IMR-90 (cell line): ENCODE results near the gene FNBP1L. TPM values are rescaled to one million over a fixed set of nuclear protein-coding genes. Genes with fewer than 3 reads are reported as not detected.

Experiments
- ATAC-seq: fragments of 200-7000 bp; cut with Tn5 transposase; 2 replicates; pipeline ENCODE4 v1.9.1; 2020; ENCODE audit warnings: low read depth, mild to moderate bottlenecking, moderate library complexity
- BruUV-seq: library from RNA; stranded (reverse); fragments of 400-500 nt; replicated peaks from 2 replicates; lab custom pipeline; 2021; lab: Mats Ljungman, UMichigan
- CTCF ChIA-PET: fragments of 300-600 bp; formaldehyde crosslinking; extraction: SDS; loops from one replicate; lab custom pipeline; 2021; ENCODE audit warnings: antibody characterized with exemption; lab: Yijun Ruan, JAX
- POLR2A ChIA-PET: fragments of 300-600 bp; sonication (Branson Sonifier 250); formaldehyde crosslinking; loops from one replicate; lab custom pipeline; 2022; ENCODE audit warnings: antibody characterized with exemption; ENCODE audit not compliant: unreplicated experiment; lab: Charles Lee
- DNase-seq: peaks from one replicate; pipeline ENCODE4 v3.0.0; 2013
- H2AFZ ChIP-seq: replicated peaks from 2 replicates; pipeline ENCODE3; 2013; ENCODE audit warnings: low read length, mild to moderate bottlenecking; ENCODE audit not compliant: poor library complexity
- H2AK5ac ChIP-seq: 2 replicates; pipeline ENCODE4 v1.6.1; 2013; ENCODE audit warnings: low read depth, low read length, inconsistent platforms
- H2AK9ac ChIP-seq: replicated peaks from 2 replicates; pipeline ENCODE3; 2013; ENCODE audit warnings: mild to moderate bottlenecking, low read depth, low read length, moderate library complexity; ENCODE audit not compliant: poor library complexity
- H2BK120ac ChIP-seq: 2 replicates; pipeline ENCODE4 v1.6.1; 2013; ENCODE audit warnings: low read depth, low read length, inconsistent platforms
- H2BK15ac ChIP-seq: 3 replicates; pipeline ENCODE4 v1.6.1; 2013; ENCODE audit warnings: low read depth, low read length, inconsistent platforms
- H2BK20ac ChIP-seq: 2 replicates; pipeline ENCODE4 v1.6.1; 2013; ENCODE audit warnings: low read depth, mild to moderate bottlenecking, inconsistent platforms, low read length, moderate library complexity
- H2BK5ac ChIP-seq: 2 replicates; pipeline ENCODE4 v1.6.1; 2013; ENCODE audit warnings: mild to moderate bottlenecking, low read depth, low read length, inconsistent platforms; ENCODE audit not compliant: poor library complexity, severe bottlenecking
- H3K14ac ChIP-seq: replicated peaks from 2 replicates; pipeline ENCODE4 v1.6.1; 2013; ENCODE audit warnings: low read depth, low read length, inconsistent platforms
- H3K18ac ChIP-seq: 2 replicates; pipeline ENCODE4 v1.6.1; 2013; ENCODE audit warnings: low read depth, low read length, control low read depth
- H3K23ac ChIP-seq: 2 replicates; pipeline ENCODE4 v1.6.1; 2013; ENCODE audit warnings: low read depth, low read length, inconsistent platforms
- H3K27ac ChIP-seq: 2 replicates; pipeline ENCODE4 v1.5.1; 2013; ENCODE audit warnings: mild to moderate bottlenecking, control low read depth, low read length; ENCODE audit not compliant: insufficient read depth
- H3K27me3 ChIP-seq: 2 replicates; pipeline ENCODE4 v1.6.1; 2013; ENCODE audit warnings: low read length; ENCODE audit not compliant: control insufficient read depth, insufficient read depth
- H3K36me3 ChIP-seq: 2 replicates; pipeline ENCODE4 v1.6.1; 2013; ENCODE audit warnings: low read length, mixed read lengths; ENCODE audit not compliant: control insufficient read depth, insufficient read depth
- H3K4ac ChIP-seq: 2 replicates; pipeline ENCODE4 v1.6.1; 2013; ENCODE audit warnings: low read depth, low read length, inconsistent platforms
- H3K4me1 ChIP-seq: 2 replicates; pipeline ENCODE4 v1.6.1; 2013; ENCODE audit warnings: low read length, mixed read lengths; ENCODE audit not compliant: control insufficient read depth, insufficient read depth
- H3K4me2 ChIP-seq: 2 replicates; pipeline ENCODE4 v1.6.1; 2013; ENCODE audit warnings: low read depth, mild to moderate bottlenecking, control low read depth, low read length, moderate library complexity
- H3K4me3 ChIP-seq: 2 replicates; pipeline ENCODE4 v1.5.1; 2013; ENCODE audit warnings: low read depth, mild to moderate bottlenecking, control low read depth, low read length, moderate library complexity; ENCODE audit not compliant: insufficient read depth
- H3K56ac ChIP-seq: 2 replicates; pipeline ENCODE4 v1.6.1; 2013; ENCODE audit warnings: low read length, inconsistent platforms; ENCODE audit not compliant: insufficient read depth; ENCODE audit errors: extremely low read depth
- H3K79me1 ChIP-seq, 2 experiments: 2 replicates each; pipeline ENCODE4 v1.6.1; 2013; ENCODE audit warnings: low read length in 2 of 2, inconsistent platforms in 1 of 2, low read depth in 1 of 2
- H3K9ac ChIP-seq: 2 replicates; pipeline ENCODE4 v1.6.1; 2013; ENCODE audit warnings: low read depth, low read length, control low read depth
- H3K9me1 ChIP-seq: 2 replicates; pipeline ENCODE4 v1.6.1; 2013; ENCODE audit warnings: low read length, inconsistent platforms; ENCODE audit not compliant: insufficient read depth
- H3K9me3 ChIP-seq: 2 replicates; pipeline ENCODE4 v1.6.1; 2013; ENCODE audit warnings: low read length; ENCODE audit not compliant: control insufficient read depth, insufficient read depth
- H4K20me1 ChIP-seq: 2 replicates; pipeline ENCODE4 v1.6.1; 2013; ENCODE audit warnings: low read length, inconsistent platforms; ENCODE audit not compliant: insufficient read depth
- H4K5ac ChIP-seq: 2 replicates; pipeline ENCODE4 v1.6.1; 2013; ENCODE audit warnings: mild to moderate bottlenecking, low read depth, low read length, control low read depth
- H4K8ac ChIP-seq, 2 experiments: 2 replicates each; pipeline ENCODE4 v1.6.1; 2013; ENCODE audit warnings: low read depth in 2 of 2, low read length in 2 of 2, control low read depth in 1 of 2, inconsistent platforms in 1 of 2
- H4K91ac ChIP-seq: 2 replicates; pipeline ENCODE4 v1.6.1; 2013; ENCODE audit warnings: low read depth, low read length, inconsistent platforms; ENCODE audit not compliant: insufficient read depth
- NFE2L2 ChIP-seq: fragments of 150-350 bp; IDR thresholded peaks from 2 replicates; pipeline ENCODE4 v1.6.1; 2016; ENCODE audit warnings: low read depth, mild to moderate bottlenecking, low read length
- POLR2A ChIP-seq: IDR thresholded peaks from 2 replicates; pipeline ENCODE4 v1.6.1; 2012; ENCODE audit warnings: mild to moderate bottlenecking, low read depth, low read length
- WGBS, 2 experiments: methylation state at CpG; one replicate each; pipeline versions ENCODE4 v1.1.5 to v1.1.7; 2013; ENCODE audit warnings: missing lambda C conversion rate in 2 of 2; ENCODE audit not compliant: insufficient read length in 1 of 2; ENCODE audit errors: extremely low coverage in 2 of 2; 5-methylcytosine and 5-hydroxymethylcytosine counted together
- dilution Hi-C: fragments of 300-500 bp; cut with HindIII; formaldehyde crosslinking; loops from one replicate; pipeline ENCODE4 v1.14.3; 2018; ENCODE audit warnings: low sequenced_read_pairs; ENCODE audit not compliant: unreplicated experiment
- in situ Hi-C: fragments of 300-500 bp; cut with MboI; formaldehyde crosslinking; loops from 3 replicates; pipeline ENCODE4 v1.14.3; 2019; ENCODE audit warnings: low sequenced_read_pairs, inconsistent platforms, mixed read lengths
- intact Hi-C: fragments of 100-400 bp; cut with micrococcal nuclease; formaldehyde crosslinking; loops from 2 replicates; pipeline ENCODE4 v1.10.0; 2022
- polyA plus RNA-seq, 3 experiments: library from polyadenylated mRNA; depleted of rRNA; stranded (reverse); fragments of >200 nt; gene quantifications; 2 replicates each; pipeline ENCODE4 v1.2.3, GENCODE V29; 2012; ENCODE audit warnings: low replicate concordance in 1 of 3
- total RNA-seq: library from RNA; depleted of rRNA; stranded (reverse); fragments of >200 nt; gene quantifications from 2 replicates; pipeline ENCODE4 v1.2.3, GENCODE V29; 2012

Gene FNBP1L
- total and polyA plus RNA-seq, 2 of the 4 experiments (the other 2 are of a cell fraction) = 9.3 to 15.2 TPM

DNA sequence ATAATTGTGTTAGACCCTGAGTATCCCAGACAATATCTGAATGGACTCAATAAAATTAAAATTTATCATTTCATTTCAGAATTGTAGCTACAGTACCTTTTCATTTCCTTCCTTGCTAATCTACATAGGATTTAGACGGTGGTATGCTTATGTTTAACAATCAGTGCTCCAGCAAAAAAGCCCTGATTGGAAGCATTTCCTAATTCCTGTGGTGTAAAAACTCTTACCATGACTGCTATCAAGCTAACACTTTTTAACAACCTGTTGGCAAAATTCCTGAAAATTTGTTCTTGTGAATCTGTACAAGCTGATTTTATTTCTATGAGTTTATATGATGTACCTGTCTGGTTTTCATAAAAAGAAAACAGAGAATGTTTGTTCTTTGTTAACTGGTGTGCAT, 5.2 kb upstream of the FNBP1L start:
- no peak overlapping the region for H3K4me3 ChIP-seq
- H3K36me3 ChIP-seq = no peaks in the 10 kb centered on the region
- no peaks in the 10 kb centered on the region for H3K27me3 ChIP-seq
- H4K8ac ChIP-seq = no peak overlapping the region
- H3K14ac ChIP-seq = no peak overlapping the region
- no peak overlapping the region for H3K4ac ChIP-seq
- no peak overlapping the region for H3K4me2 ChIP-seq
- no peak for TF ChIP-seq NFE2L2
- no peak for TF ChIP-seq POLR2A
- no peak overlapping the region for H4K91ac ChIP-seq
- H2BK5ac ChIP-seq = no peak overlapping the region
- H3K9ac ChIP-seq = no peak overlapping the region
- no peak overlapping the region for H2AK9ac ChIP-seq
- H2AK5ac ChIP-seq = no peak overlapping the region
- H3K9me1 ChIP-seq = no peaks in the 10 kb centered on the region
- DNase-seq (no peak), ATAC-seq (no peak)
- H3K23ac ChIP-seq = no peak overlapping the region
- H2BK15ac ChIP-seq = no peak overlapping the region
- BruUV-seq = no TSS peak
- no peak overlapping the region for H3K18ac ChIP-seq
- no peaks in the 10 kb centered on the region for H3K4me1 ChIP-seq
- H2BK120ac ChIP-seq = no peak overlapping the region
- no CpG with 5 or more reads among the region's 1 CpG for WGBS, 2 experiments
- in situ Hi-C loops (loop anchor here (10.0 kb wide), 1 partner anchor 182 kb away; no protein-coding TSS in a partner anchor), intact Hi-C loops (no loop called here), dilution Hi-C loops (no loop called here)
- H3K9me3 ChIP-seq = no peaks in the 10 kb centered on the region
- H4K20me1 ChIP-seq = no peaks in the 10 kb centered on the region
- H3K27ac ChIP-seq = no peak overlapping the region
- H2BK20ac ChIP-seq = no peak overlapping the region
- H2AFZ ChIP-seq = no peak overlapping the region
- no peaks in the 10 kb centered on the region for H3K79me1 ChIP-seq
- ChIA-PET POLR2A (no interaction called here), CTCF (interaction anchor here (0.8 kb wide), 1 partner anchor 371 kb away, joined by 4 read pairs; no protein-coding TSS in a partner anchor)
- no peak overlapping the region for H3K56ac ChIP-seq
- H4K5ac ChIP-seq = no peak overlapping the region
